DOHH2 (cell line): ENCODE results near the gene CEP152.

ENCODE experiments used
- EZH2phosphoT487 ChIP-seq: fragments of 200-600 bp; sonication (generic); IDR thresholded peaks from 2 replicates; pipeline ENCODE4 v1.6.1; 2017; ENCODE audit warnings: borderline replicate concordance, mild to moderate bottlenecking, antibody characterized with exemption, low read length, moderate library complexity, mixed read lengths
- TF ChIP-seq, protein P1 (sequence below): fragments of 200-600 bp; sonication (generic); IDR thresholded peaks from one replicate; pipeline ENCODE4 v1.5.1; 2014; ENCODE audit warnings: antibody characterized with exemption, mild to moderate bottlenecking, low read depth, low read length; ENCODE audit not compliant: poor library complexity, severe bottlenecking

DNA sequence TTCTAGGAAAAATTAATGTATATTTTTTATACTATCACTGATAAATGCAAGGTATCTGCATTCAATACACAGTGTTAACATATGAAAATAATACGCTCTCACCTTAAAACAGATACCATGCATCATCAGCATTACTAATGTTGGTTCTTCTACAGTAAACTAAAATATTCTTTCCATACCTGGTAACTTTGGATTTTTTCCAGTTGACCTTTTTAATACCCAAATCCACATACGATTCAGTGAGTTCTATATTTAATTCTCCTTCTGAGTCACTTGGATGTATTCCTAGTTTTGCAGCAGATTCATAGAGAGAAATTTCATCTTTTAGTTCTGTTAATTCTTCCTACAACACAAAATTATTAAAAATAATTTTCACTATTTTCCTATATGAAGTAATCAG lies 29.9 kb downstream of the CEP152 start:
- TF ChIP-seq, protein P1, sequence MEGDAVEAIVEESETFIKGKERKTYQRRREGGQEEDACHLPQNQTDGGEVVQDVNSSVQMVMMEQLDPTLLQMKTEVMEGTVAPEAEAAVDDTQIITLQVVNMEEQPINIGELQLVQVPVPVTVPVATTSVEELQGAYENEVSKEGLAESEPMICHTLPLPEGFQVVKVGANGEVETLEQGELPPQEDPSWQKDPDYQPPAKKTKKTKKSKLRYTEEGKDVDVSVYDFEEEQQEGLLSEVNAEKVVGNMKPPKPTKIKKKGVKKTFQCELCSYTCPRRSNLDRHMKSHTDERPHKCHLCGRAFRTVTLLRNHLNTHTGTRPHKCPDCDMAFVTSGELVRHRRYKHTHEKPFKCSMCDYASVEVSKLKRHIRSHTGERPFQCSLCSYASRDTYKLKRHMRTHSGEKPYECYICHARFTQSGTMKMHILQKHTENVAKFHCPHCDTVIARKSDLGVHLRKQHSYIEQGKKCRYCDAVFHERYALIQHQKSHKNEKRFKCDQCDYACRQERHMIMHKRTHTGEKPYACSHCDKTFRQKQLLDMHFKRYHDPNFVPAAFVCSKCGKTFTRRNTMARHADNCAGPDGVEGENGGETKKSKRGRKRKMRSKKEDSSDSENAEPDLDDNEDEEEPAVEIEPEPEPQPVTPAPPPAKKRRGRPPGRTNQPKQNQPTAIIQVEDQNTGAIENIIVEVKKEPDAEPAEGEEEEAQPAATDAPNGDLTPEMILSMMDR: no peak
- no peak for TF ChIP-seq EZH2phosphoT487
